Kidney tubule cell (primary cell): ENCODE data around the gene KY.
"Not testable (repeated sequence)": the region's sequence is repeated elsewhere in the genome, so short reads cannot be mapped to it uniquely, and the experiment has no call there.

ENCODE experiments used
- DNase-seq: peaks from one replicate; pipeline ENCODE4 v3.0.0-alpha.2; 2018; ENCODE audit warnings: low spot score

The KY gene

GRCh38 chr3:134601539-134602439 is 49.0 kb downstream of the KY start:
- DNase-seq, result peak; percentile 24

- DNase-seq, result peak; percentile 72
These were observed 49.9 kb downstream of the KY start for GRCh38 chr3:134600685-134601463.

DNA sequence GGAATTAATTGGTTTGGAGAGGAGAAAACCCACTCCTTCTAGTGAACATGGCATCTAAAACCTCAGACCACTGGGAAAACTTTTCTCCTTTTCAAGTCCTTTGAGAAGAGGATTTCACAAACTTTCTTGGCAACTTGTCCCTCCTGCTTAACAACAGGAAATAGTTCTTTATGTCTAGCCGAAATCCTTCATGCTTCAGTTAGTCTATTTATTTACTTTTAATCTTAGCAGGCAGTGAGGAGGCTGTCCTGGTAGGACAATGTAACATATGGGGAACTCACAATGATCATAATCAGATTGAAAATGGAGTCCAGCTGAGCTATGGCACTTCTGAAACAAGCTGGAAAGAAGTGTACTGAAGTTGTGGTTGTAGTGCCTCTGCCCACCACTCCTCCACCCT is 50.6 kb downstream of the KY start:
- peak; percentile 34 for DNase-seq

- DNase-seq, result no peak
These were observed 51.9 kb downstream of the KY start for GRCh38 chr3:134598763-134599545.

DNA sequence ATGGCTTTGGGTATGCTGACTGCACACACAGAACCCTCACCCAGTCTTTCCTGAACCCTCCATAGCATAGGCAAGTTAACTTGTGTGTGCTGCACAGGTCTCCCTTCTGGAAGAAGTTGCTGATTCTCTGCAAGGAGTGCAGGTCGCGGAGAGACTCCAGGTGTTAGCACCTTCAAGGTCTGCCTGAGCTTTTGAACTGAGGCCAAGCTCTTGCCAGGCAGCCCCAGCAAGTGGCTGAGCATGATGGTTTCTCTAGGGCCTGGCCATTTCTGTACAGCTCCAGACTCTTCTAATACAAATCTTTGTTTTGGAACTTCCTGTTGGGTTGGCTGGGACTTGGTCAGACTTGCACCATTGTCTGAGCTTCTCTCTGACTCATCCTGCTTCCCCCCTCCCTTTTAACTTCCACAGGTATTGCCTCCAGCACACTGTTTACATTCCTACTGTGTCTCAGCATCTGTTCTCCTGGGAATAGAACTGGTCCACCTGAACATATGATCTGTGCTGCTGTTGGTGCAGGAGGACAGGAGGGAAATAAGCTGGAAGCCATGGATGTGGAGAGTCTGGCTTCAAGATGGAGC is 53.3 kb downstream of the KY start:
- peak; percentile 88 for DNase-seq

GRCh38 chr3:134594986-134595385 is 55.8 kb downstream of the KY start:
- not testable (repeated sequence) for DNase-seq

- no peak for DNase-seq
These were observed 56.5 kb downstream of the KY start for GRCh38 chr3:134594331-134594741.

DNA sequence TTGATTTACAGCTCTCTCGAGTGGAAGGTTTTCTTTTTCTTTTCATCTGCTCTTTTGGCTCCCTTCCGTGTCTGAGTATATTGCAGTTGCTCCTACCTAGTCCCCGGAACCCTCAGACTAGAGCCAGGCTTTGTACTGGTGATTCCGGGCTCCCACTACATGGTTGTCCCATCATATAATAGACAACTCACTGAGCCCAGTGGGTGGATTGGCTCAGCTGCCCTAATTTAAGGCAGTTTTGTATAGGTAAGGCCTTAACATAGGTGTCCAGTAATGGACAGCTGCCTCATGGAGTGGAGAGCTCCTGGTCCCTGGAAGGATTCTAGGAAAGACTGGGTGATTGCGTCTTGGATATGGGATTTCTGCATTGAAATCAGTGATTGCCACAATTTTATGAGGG is 58.0 kb downstream of the KY start:
- no peak for DNase-seq

- DNase-seq, result peak; percentile 91
These were observed 60.1 kb downstream of the KY start for GRCh38 chr3:134590766-134591165.

GRCh38 chr3:134579141-134579665 is 71.6 kb downstream of the KY start:
- peak; percentile 23 for DNase-seq

DNA sequence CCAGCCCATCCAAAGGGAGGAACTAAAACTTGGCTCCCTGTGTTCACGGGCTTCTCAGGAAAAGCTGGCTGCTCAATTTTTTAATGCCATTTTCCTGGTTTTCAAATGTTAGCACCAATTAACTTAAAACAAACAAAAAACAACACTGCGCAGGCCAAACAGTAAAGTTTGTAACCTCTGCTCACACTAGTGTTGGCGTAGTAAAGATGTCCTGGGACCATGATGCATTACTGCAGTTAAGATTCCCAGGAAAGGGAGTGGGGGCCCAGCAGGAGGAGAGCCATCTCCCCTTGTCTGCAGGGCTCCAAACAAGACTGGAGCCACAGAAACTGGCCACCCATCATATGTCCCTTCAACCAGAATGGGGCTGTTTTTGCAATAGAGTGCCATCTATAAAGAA is 74.0 kb downstream of the KY start:
- DNase-seq, result no peak

GRCh38 chr3:134576426-134576825 is 74.4 kb downstream of the KY start:
- no peak for DNase-seq

- not testable (repeated sequence) for DNase-seq
These were observed 80.9 kb downstream of the KY start for GRCh38 chr3:134569899-134570298.

DNA sequence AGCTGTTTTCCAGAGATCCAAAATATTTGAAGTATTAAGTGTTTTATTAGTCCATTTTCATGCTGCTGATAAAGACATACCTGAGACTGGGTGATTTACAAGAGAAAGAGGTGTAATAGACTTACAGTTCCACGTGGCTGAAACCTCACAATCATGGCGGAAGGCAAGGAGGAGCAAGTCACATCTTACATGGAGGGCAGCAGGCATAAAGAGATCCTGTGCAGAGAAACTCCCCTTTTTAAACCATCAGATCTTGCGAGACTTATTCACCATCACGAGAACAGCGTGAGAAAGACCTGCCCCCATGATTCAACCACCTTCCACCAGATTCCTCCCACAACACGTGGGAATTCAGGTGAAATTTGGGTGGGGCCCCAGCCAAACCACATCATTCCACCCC is 82.0 kb downstream of the KY start:
- no peak for DNase-seq

DNA sequence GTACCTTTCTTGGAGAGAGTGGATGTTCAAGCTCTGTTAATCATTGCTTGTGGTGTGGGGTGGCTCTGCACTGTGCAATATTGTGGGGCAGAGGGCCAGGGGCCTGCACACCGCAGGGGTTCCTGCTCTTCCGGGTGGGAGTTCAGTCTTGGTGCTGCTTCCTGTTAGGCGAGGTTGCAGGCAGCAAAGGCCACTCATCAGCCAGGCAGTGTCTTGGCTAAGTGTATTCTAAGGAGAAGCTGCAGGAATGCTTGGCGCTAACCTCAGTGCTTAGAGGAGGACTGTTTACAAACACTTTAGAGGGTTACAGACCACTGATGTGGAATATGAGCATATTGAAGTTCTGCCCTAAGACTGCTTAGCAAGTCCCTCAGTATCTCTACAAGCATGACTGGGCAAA is 83.2 kb downstream of the KY start:
- peak; percentile 69 for DNase-seq

DNA sequence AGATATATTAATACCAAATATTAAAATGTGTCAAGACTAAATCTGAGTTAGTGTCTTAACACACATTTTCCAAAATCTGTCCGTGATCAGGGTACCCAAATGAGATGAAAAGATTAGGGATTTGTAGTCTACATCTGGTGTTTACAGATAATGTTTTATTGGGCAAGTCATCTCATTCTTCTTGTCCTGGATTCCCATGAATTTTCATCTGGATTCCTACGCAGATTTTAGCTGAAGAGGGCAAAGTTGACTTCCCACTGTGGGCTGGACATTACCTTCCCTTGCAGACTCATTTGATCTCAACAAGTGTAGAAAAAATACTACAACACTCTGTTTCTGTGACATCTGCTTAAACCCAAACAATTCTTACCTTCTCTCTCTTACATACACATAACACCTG is 85.8 kb downstream of the KY start:
- no peak for DNase-seq

DNA sequence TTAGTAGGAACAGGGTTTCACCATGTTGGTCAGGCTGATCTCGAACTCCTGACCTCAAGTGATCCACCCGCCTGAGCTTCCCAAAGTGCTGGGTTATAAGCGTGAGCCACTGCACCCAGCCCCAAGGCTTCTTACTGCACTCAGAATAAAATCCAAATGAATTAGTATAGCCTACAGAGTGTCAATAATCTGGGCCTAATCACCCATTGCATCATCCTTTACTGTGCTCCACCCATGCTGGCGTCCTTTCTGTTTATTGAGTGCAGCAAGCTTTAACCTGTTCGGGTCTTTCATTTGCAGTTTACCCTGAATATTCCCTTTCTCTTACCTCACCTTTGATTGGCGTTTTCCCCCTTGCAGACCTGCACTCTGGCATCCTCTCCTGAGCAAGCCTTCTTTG is 87.2 kb downstream of the KY start:
- DNase-seq, result no peak

DNA sequence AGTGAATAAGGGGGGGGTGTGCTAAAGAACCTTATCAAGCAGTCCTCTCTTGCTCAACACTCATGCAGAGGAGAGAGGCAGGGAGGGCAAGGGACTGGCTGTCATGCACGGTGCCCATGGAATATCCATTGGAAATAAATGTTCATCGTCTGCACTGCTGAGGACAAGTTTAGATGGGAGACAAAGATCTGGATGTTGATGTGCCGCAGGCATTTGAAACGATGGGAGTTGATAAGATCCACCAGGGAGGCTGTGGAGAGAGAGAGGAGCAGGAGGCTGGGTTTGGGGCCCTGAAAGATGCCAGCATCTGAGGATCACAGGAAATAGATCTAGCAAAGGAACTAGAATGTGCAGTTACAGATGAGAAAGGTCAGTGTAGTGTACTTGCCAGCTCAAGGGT is 88.8 kb downstream of the KY start:
- no peak for DNase-seq

DNA sequence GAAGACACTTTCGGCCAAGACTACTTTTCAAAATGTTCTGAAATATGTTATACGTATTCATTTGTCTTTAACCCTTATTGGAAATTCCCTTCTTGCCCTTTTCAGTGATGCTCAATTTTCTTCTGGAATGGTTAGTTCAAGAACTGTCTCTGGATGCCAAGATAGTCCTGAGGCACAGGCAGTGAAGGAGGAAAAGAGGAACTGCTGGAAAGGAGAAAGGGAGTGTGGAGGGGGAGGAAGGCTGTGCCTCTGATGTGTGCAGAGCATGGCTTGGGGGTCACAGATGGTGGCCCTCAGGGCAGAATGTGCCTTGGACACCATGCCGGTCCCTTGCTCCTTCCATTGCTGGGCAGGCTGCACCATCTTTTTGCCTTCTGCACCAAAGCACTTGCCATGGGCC is 91.2 kb downstream of the KY start:
- DNase-seq, result no peak
